Left ventricle myocardium superior (tissue), 1 donor: Measurements from ENCODE around the gene CHRNB1. TPM values are rescaled to one million over a fixed set of nuclear protein-coding genes. Genes with fewer than 3 reads are reported as not detected.
A peak's percentile ranks its signal among the peaks of the same experiment; 100 is the strongest.

Experiments used
- ATAC-seq: fragments of 200-7000 bp; cut with Tn5 transposase; one replicate; pipeline ENCODE4 v1.9.1; 2020; ENCODE audit warnings: mild to moderate bottlenecking, moderate library complexity
- DNase-seq: peaks from one replicate; pipeline ENCODE4 v3.0.0-alpha.2; 2020
- intact Hi-C: fragments of 100-400 bp; cut with micrococcal nuclease; formaldehyde crosslinking; loops from one replicate; pipeline ENCODE4 v1.11.0; 2022
- long read RNA-seq: library from polyadenylated mRNA; unstranded; transcript quantifications from one replicate; pipeline ENCODE4 v2.0.0, GENCODE V29; 2021
- total RNA-seq: library from RNA; stranded (reverse); fragmentation: NEBNext Ultra II Directional; extraction: Animal tissue kit (Norgen Biotek cat#: 25700); gene quantifications from one replicate; pipeline ENCODE4 v1.2.1, GENCODE V29; 2021
- donor health status: DM: no; HTN: yes; CAD: no; lungs with severe emphysema.

The CHRNB1 gene
- total RNA-seq, result 9.6 TPM
- long read RNA-seq, transcript CHRNB1-207 (2 exons, 1,095 nt), result major isoform, 5 of 15 reads
- long read RNA-seq, partial matches to known transcripts, result 4 of 15 reads
- long read RNA-seq, other reads (novel, unspliced or antisense), result 1 of 15 reads

GRCh38 chr17:7444682-7445618 lies at the start of gene CHRNB1:
TSS of gene CHRNB1 (plus strand) at chr17:7445061. CDS start at chr17:7445128, 67 bp downstream.
- ATAC-seq (peak; percentile 90), DNase-seq (peak; percentile 91)
- intact Hi-C loops, result no loop called here

- no peak for ATAC-seq
- no peak for DNase-seq
- intact Hi-C loops, result no loop called here
Observed at GRCh38 chr17:7396147-7396546, 48.7 kb upstream of the CHRNB1 start.

GRCh38 chr17:7398612-7399011 lies 46.2 kb upstream of the CHRNB1 start:
- ATAC-seq, result no peak
- intact Hi-C loops, result no loop called here
- DNase-seq, result no peak

- peak; percentile 80 for DNase-seq
- peak; percentile 21 for ATAC-seq
- intact Hi-C loops, result no loop called here
Observed at GRCh38 chr17:7403043-7403726, 41.7 kb upstream of the CHRNB1 start.

GRCh38 chr17:7403727-7403976 lies 41.2 kb upstream of the CHRNB1 start:
- DNase-seq (no peak), ATAC-seq (peak; percentile 61)
- intact Hi-C loops, result no loop called here

- ATAC-seq (peak; percentile 94), DNase-seq (peak; percentile 98)
- intact Hi-C loops, result no loop called here
Observed at GRCh38 chr17:7403977-7404736, 40.7 kb upstream of the CHRNB1 start, which contains the start of gene TMEM256. TSS of gene TMEM256 (minus strand) at chr17:7404097. CDS start at chr17:7404084, 13 bp downstream.

- intact Hi-C loops, result no loop called here
- ATAC-seq, result peak; percentile 57
- DNase-seq, result peak; percentile 85
Observed at GRCh38 chr17:7404737-7405349, 40.0 kb upstream of the CHRNB1 start.

- DNase-seq (peak; percentile 48), ATAC-seq (no peak)
- intact Hi-C loops, result no loop called here
Observed at GRCh38 chr17:7405350-7406234, 39.3 kb upstream of the CHRNB1 start.

- DNase-seq (no peak), ATAC-seq (no peak)
- intact Hi-C loops, result no loop called here
Observed at GRCh38 chr17:7406235-7406825, 38.5 kb upstream of the CHRNB1 start.

GRCh38 chr17:7407082-7407481 lies 37.8 kb upstream of the CHRNB1 start:
- intact Hi-C loops, result no loop called here
- ATAC-seq, result no peak
- no peak for DNase-seq

GRCh38 chr17:7407485-7408251 lies 37.2 kb upstream of the CHRNB1 start, which contains the start of gene NLGN2:
TSS of gene NLGN2 (plus strand) at chr17:7407845. CDS start at chr17:7408256, 411 bp downstream.
- DNase-seq, result no peak
- intact Hi-C loops, result no loop called here
- ATAC-seq, result no peak

GRCh38 chr17:7408252-7408727 lies 36.6 kb upstream of the CHRNB1 start:
- ATAC-seq, result no peak
- intact Hi-C loops, result no loop called here
- DNase-seq, result no peak

GRCh38 chr17:7408863-7409262 lies 36.0 kb upstream of the CHRNB1 start:
- intact Hi-C loops, result no loop called here
- no peak for ATAC-seq
- no peak for DNase-seq

- intact Hi-C loops, result no loop called here
- DNase-seq, result no peak
- ATAC-seq, result no peak
Observed at GRCh38 chr17:7409716-7410115, 35.1 kb upstream of the CHRNB1 start.

- no peak for DNase-seq
- intact Hi-C loops, result no loop called here
- ATAC-seq, result no peak
Observed at GRCh38 chr17:7410634-7411426, 34.0 kb upstream of the CHRNB1 start.

GRCh38 chr17:7411427-7411750 lies 33.5 kb upstream of the CHRNB1 start:
- intact Hi-C loops, result no loop called here
- no peak for DNase-seq

More at GRCh38 chr17:7411427-7411750, 33.5 kb upstream of the CHRNB1 start:
- ATAC-seq, result no peak
